ENCODE results near the gene CHRNA4.
"Not testable (repeated sequence)": the region's sequence is repeated elsewhere in the genome, so short reads cannot be mapped to it uniquely, and the experiment has no call there.

Gene CHRNA4

DNA sequence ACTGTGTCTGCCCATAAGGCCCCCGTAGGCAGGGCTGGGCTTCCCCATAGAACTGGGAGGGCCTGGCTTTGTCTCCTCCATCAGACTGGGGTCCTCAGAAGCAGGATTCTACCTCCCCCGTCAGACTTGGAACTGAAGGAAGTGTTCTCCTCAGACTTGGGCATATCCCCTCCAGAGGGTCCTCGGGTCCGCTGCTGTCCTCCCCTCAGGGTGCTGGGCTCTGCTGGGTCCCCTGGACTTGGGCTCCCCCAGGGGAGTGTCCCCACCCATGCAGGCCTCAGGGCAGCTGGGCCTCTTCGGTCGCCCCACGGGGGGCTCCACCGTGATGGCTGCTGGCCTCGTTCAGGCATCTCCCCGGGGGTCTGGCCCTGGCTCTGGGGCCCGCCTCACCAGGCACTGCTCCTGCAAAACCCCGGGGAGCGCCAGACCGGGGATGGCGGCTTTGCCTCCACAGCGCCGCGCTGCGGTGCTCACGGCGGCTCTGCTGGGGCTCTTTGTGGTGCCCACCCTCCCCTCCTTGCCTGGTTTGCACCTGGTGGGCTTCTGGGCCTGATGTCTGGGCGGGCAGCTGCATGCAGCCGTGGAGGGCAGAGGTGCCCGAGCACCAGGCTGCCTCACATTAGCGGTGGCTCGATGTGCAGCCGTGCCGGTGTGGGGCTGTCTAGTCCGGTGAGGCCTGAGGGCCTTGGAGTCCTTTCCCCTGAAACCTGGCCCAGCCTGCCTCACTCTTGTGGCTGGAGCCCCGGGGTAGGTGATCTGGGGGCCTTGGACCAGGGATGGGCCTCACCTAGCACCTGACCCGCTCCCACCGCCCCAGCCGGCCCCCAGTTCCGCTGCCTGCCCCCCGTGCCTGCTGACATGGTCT, 54.2 kb downstream of the CHRNA4 start:
- DNase-seq, result no peak

GRCh38 chr20:63305933-63306672, 55.0 kb downstream of the CHRNA4 start:
- not testable (repeated sequence) for DNase-seq

GRCh38 chr20:63305393-63305792, 55.8 kb downstream of the CHRNA4 start:
- no peak for DNase-seq

GRCh38 chr20:63303095-63303666, 58.0 kb downstream of the CHRNA4 start:
- DNase-seq, result no peak

GRCh38 chr20:63301671-63302070, 59.5 kb downstream of the CHRNA4 start:
- no peak for DNase-seq

- DNase-seq, result no peak
These were observed 62.3 kb downstream of the CHRNA4 start for GRCh38 chr20:63298731-63299312.

DNA sequence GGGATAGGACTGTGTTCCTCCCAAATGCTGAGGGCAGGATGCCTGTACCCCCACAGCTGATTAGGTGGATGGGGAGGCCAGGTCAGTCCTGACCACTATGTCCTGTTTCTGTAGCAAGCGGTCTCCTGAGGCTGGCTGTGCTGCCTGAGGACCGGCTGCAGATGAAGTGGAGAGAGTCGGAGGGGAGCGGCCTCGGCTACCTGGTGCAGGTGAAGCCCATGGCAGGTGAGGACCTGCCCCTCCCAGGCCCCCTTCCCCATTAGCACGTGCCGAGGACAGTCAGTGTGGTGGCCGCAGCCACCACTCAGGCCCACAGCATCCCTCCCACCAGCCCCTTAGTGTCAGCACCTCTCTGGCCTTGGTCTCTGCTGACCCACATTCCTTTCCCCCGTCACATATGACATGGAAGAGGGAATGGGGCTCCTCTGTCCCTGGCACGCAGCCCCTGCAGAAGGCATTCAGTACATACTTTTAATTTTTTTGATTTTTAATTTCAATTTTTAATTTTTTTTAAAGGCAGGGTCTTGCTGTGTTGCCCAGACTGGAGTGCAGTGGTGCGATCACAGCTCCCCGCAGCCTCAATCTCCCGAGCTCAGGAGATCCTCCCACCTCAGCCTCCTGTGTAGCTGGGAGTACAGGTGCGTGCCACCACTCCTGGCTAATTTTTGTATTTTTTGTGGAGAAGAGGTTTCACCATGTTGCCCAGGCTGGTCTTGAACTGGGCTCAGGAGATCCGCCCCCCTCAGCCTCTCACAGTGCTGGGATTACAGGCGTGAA, 63.2 kb downstream of the CHRNA4 start:
- no peak for DNase-seq

GRCh38 chr20:63297371-63297781, 63.8 kb downstream of the CHRNA4 start:
- DNase-seq, result no peak

- no peak for DNase-seq
These were observed 64.4 kb downstream of the CHRNA4 start for GRCh38 chr20:63296531-63297299.

- peak in 2 of 3 experiments; percentile 60 to 74 for DNase-seq
These were observed 65.3 kb downstream of the CHRNA4 start for GRCh38 chr20:63295846-63296245.

GRCh38 chr20:63295422-63295821, 65.7 kb downstream of the CHRNA4 start:
- no peak for DNase-seq

GRCh38 chr20:63295018-63295417, 66.1 kb downstream of the CHRNA4 start:
- no peak for DNase-seq

GRCh38 chr20:63294536-63294900, 66.6 kb downstream of the CHRNA4 start:
- DNase-seq, result no peak

- DNase-seq, result peak in 1 of 3 experiments; percentile 10
These were observed 67.1 kb downstream of the CHRNA4 start for GRCh38 chr20:63293871-63294535.

- no peak for DNase-seq
These were observed 67.7 kb downstream of the CHRNA4 start for GRCh38 chr20:63293456-63293855.
